ENCODE data around the gene ZNF280B.
A peak's percentile ranks its signal among the peaks of the same experiment; 100 is the strongest.
"Not testable (repeated sequence)": the region's sequence is repeated elsewhere in the genome, so short reads cannot be mapped to it uniquely, and the experiment has no call there.

ZNF280B gene

GRCh38 chr22:22506736-22507135 lies 1.8 kb downstream of the ZNF280B start:
- no peak for DNase-seq

- no peak for DNase-seq
Observed at GRCh38 chr22:22498267-22498666, 10.3 kb downstream of the ZNF280B start.

GRCh38 chr22:22491589-22491988 lies 17.0 kb downstream of the ZNF280B start:
- not testable (repeated sequence) for DNase-seq

GRCh38 chr22:22488736-22489135 lies 19.8 kb downstream of the ZNF280B start:
- DNase-seq: no peak

- no peak for DNase-seq
Observed at GRCh38 chr22:22487869-22488597, 20.5 kb downstream of the ZNF280B start.

- DNase-seq: no peak
Observed at GRCh38 chr22:22487059-22487458, 21.5 kb downstream of the ZNF280B start.

GRCh38 chr22:22486132-22486899 lies 22.2 kb downstream of the ZNF280B start:
- DNase-seq: no peak

- no peak for DNase-seq
Observed at GRCh38 chr22:22485524-22485923, 23.0 kb downstream of the ZNF280B start.

GRCh38 chr22:22484023-22484422 lies 24.5 kb downstream of the ZNF280B start:
- no peak for DNase-seq

GRCh38 chr22:22480940-22481339 lies 27.6 kb downstream of the ZNF280B start:
- DNase-seq: no peak

GRCh38 chr22:22479999-22480532 lies 28.5 kb downstream of the ZNF280B start:
- DNase-seq: no peak

GRCh38 chr22:22479116-22479515 lies 29.4 kb downstream of the ZNF280B start:
- no peak for DNase-seq

- DNase-seq: no peak
Observed at GRCh38 chr22:22478470-22478869, 30.1 kb downstream of the ZNF280B start.

GRCh38 chr22:22474733-22475132 lies 33.8 kb downstream of the ZNF280B start:
- no peak for DNase-seq

GRCh38 chr22:22471104-22471503 lies 37.4 kb downstream of the ZNF280B start:
- not testable (repeated sequence) for DNase-seq

- DNase-seq: no peak
Observed at GRCh38 chr22:22469527-22469926, 39.0 kb downstream of the ZNF280B start.

GRCh38 chr22:22468794-22469469 lies 39.6 kb downstream of the ZNF280B start:
- DNase-seq: not testable (repeated sequence)

- no peak for DNase-seq
Observed at GRCh38 chr22:22467112-22467511, 41.4 kb downstream of the ZNF280B start.

GRCh38 chr22:22465782-22466181 lies 42.8 kb downstream of the ZNF280B start:
- no peak for DNase-seq

GRCh38 chr22:22465094-22465602 lies 43.4 kb downstream of the ZNF280B start:
- DNase-seq: no peak

GRCh38 chr22:22464541-22465054 lies 43.9 kb downstream of the ZNF280B start:
- no peak for DNase-seq

GRCh38 chr22:22463855-22464540 lies 44.5 kb downstream of the ZNF280B start:
- peak; percentile 57 for DNase-seq

Data from femur (tissue), 1 donor.